Activated naive CD4-positive, alpha-beta T cell treated with anti-CD3 and anti-CD28 coated beads, Interleukin-2, amount 50 U/mL, for 24 hours (primary cell): Measurements from ENCODE around the gene DLX1.
"Not testable (repeated sequence)": the region's sequence is repeated elsewhere in the genome, so short reads cannot be mapped to it uniquely, and the experiment has no call there.

Experiments
- H3K27ac Mint-ChIP-seq: one replicate; pipeline ENCODE4 v1.8.0; 2021; ENCODE audit warnings: mild to moderate bottlenecking, mixed read lengths
- H3K27me3 Mint-ChIP-seq: one replicate; pipeline ENCODE4 v1.8.0; 2021; ENCODE audit warnings: mixed read lengths
- H3K36me3 Mint-ChIP-seq: one replicate; pipeline ENCODE4 v1.8.0; 2021; ENCODE audit warnings: mixed read lengths
- H3K4me1 Mint-ChIP-seq: one replicate; pipeline ENCODE4 v1.8.0; 2021; ENCODE audit warnings: mixed read lengths
- H3K4me3 Mint-ChIP-seq: one replicate; pipeline ENCODE4 v1.8.0; 2021; ENCODE audit warnings: mild to moderate bottlenecking, mixed read lengths
- H3K9me3 Mint-ChIP-seq: one replicate; pipeline ENCODE4 v1.8.0; 2021; ENCODE audit warnings: mixed read lengths

DLX1 gene

DNA sequence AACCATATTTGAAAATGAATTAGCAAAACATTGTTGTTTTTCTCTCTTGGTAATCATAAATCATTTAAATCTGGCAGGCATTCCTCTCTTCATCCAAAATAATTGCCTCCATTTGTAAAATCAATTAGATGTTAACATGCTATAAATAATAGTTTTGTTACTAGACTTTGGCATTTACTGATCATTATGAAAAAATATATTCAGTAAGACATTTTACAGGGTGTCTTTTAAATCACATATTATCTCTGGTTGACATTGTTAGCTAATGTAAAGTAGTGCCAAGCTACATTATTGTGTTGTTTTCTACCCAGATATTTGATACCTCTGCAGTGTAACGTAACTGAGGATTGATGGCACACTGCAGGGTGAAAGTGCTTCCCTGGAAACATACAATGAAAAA lies 31.8 kb upstream of the DLX1 start:
- H3K36me3 Mint-ChIP-seq = peaks cover 2% of the 10 kb centered on the region
- H3K27me3 Mint-ChIP-seq = no peaks in the 10 kb centered on the region
- H3K4me3 Mint-ChIP-seq = no peak overlapping the region
- no peaks in the 10 kb centered on the region for H3K9me3 Mint-ChIP-seq
- no peaks in the 10 kb centered on the region for H3K4me1 Mint-ChIP-seq
- H3K27ac Mint-ChIP-seq = no peak overlapping the region

GRCh38 chr2:172056293-172056692 lies 29.0 kb upstream of the DLX1 start:
- Mint-ChIP-seq H3K4me3 (no peak overlapping the region), H3K27ac (no peak overlapping the region)

GRCh38 chr2:172058660-172059059 lies 26.6 kb upstream of the DLX1 start:
- H3K9me3 Mint-ChIP-seq = no peaks in the 10 kb centered on the region
- no peaks in the 10 kb centered on the region for H3K27me3 Mint-ChIP-seq
- H3K4me3 Mint-ChIP-seq = no peak overlapping the region
- H3K4me1 Mint-ChIP-seq = no peaks in the 10 kb centered on the region
- peaks cover 15% of the 10 kb centered on the region for H3K36me3 Mint-ChIP-seq
- H3K27ac Mint-ChIP-seq = no peak overlapping the region

More at GRCh38 chr2:172056293-172056692, 29.0 kb upstream of the DLX1 start:
- H3K36me3 Mint-ChIP-seq = no peaks in the 10 kb centered on the region
- no peaks in the 10 kb centered on the region for H3K9me3 Mint-ChIP-seq
- H3K27me3 Mint-ChIP-seq = no peaks in the 10 kb centered on the region
- H3K4me1 Mint-ChIP-seq = no peaks in the 10 kb centered on the region

DNA sequence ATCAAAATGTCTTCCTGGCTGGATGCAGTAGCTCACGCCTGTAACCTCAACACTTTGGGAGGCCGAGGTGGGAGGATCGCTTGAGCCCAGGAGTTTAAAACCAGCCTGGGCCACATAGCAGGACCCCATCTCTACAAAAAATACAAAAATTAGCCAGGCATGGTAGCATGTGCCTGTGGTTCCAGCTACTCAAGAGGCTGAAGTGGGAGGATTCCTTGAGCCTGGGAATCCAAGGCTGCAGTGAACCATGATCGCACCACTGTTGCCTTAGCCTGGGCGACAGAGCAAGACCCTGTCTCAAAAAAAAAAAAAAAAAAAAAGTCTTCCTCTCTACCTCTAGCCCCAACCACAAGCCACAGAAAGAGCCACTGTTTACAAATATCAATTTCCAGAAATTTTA lies 25.2 kb upstream of the DLX1 start:
- not testable (repeated sequence) for H3K4me3 Mint-ChIP-seq, H3K27ac Mint-ChIP-seq, H3K9me3 Mint-ChIP-seq, H3K4me1 Mint-ChIP-seq, H3K27me3 Mint-ChIP-seq
- peaks cover 18% of the 10 kb centered on the region for H3K36me3 Mint-ChIP-seq

DNA sequence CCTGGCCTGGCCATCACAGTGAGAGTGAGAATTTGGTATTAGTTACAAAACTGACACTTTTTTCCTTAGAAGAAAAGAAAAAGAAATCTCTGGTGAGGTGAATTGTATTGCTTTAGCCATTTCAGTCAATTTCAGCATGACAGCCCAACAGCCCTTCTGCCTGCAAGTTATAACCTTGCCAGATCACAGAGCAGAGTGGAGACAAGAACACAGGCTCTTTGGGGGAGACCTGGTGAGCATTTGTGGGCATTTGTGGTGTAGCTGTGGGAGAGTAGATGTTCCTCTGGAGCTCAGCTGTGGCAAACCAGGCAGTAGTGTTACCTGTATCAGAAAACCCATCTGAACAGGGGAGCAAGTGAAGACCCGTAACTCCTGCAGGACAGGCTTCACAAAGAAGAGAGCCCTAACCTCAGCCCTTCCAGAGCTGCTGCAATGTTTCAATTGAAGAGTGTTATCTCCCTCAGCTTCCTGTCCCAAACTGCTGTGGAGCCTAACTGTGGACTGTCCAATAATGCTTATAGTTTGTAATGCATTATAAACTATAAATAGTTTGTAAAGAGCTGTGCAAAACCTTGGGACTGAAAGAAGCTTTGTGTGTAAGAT lies 22.8 kb upstream of the DLX1 start:
- Mint-ChIP-seq H3K9me3 (no peaks in the 10 kb centered on the region), H3K36me3 (peaks cover 23% of the 10 kb centered on the region), H3K27ac (no peak overlapping the region), H3K4me3 (no peak overlapping the region), H3K27me3 (no peaks in the 10 kb centered on the region), H3K4me1 (no peaks in the 10 kb centered on the region)

GRCh38 chr2:172063446-172063845 lies 21.9 kb upstream of the DLX1 start:
- no peaks in the 10 kb centered on the region for H3K9me3 Mint-ChIP-seq
- H3K27me3 Mint-ChIP-seq = no peaks in the 10 kb centered on the region
- H3K4me1 Mint-ChIP-seq = no peaks in the 10 kb centered on the region
- peaks cover 24% of the 10 kb centered on the region for H3K36me3 Mint-ChIP-seq
- no peak overlapping the region for H3K4me3 Mint-ChIP-seq
- H3K27ac Mint-ChIP-seq = peak overlapping the region; percentile 32

DNA sequence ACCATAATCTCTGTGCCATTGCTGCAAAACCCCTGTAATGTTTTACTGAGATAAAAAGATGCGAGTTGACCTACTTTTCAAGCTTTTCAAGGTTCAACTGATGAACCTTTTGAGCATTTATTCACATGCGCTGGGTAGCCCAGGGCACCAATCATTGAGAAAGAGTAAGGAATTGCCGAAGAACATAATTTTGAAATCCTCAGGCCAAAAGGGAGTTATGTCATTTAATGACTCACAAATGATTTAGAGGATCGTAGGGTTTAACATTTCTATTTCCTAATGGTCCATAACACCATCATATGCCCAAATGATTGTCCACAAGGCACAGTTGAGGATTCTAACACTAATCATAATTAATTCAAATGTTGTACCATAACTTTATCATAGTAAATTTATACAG lies 20.2 kb upstream of the DLX1 start:
- H3K36me3 Mint-ChIP-seq = peaks cover 26% of the 10 kb centered on the region
- H3K27ac Mint-ChIP-seq = no peak overlapping the region
- no peaks in the 10 kb centered on the region for H3K9me3 Mint-ChIP-seq
- H3K4me1 Mint-ChIP-seq = no peaks in the 10 kb centered on the region
- no peak overlapping the region for H3K4me3 Mint-ChIP-seq
- no peaks in the 10 kb centered on the region for H3K27me3 Mint-ChIP-seq

DNA sequence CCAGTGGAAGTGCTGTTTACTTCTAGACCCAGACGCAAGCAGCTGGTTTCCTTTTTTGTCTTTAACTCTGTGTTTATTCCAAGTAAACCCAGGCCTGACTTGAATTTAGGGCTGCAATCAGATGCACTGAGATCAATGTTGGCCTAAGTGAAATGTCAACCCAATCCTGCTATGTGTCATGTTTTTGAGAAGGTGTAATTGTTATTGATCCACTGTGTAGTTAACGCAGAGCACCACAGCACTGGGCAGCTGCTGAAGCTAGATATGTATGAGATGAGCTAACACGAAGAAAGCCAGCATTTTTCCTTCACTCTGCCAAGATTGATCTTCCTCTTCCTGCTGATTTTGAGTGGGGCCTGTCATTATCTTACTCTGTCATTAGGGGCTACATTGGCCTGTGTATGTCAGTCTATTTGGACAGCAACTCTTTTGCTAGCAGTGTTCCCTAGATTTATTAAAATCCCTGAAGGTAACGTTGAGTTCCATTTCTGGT lies 18.9 kb upstream of the DLX1 start:
- Mint-ChIP-seq H3K4me1 (no peaks in the 10 kb centered on the region), H3K9me3 (no peaks in the 10 kb centered on the region), H3K27me3 (peaks cover 1% of the 10 kb centered on the region), H3K27ac (no peak overlapping the region), H3K4me3 (no peak overlapping the region), H3K36me3 (peaks cover 28% of the 10 kb centered on the region)

GRCh38 chr2:172067905-172068304 lies 17.4 kb upstream of the DLX1 start:
- not testable (repeated sequence) for H3K27ac Mint-ChIP-seq, H3K4me1 Mint-ChIP-seq, H3K4me3 Mint-ChIP-seq, H3K27me3 Mint-ChIP-seq, H3K9me3 Mint-ChIP-seq
- peaks cover 27% of the 10 kb centered on the region for H3K36me3 Mint-ChIP-seq

GRCh38 chr2:172070936-172071335 lies 14.4 kb upstream of the DLX1 start:
- Mint-ChIP-seq H3K9me3 (no peaks in the 10 kb centered on the region), H3K27ac (no peak overlapping the region), H3K4me1 (no peaks in the 10 kb centered on the region), H3K36me3 (peaks cover 23% of the 10 kb centered on the region), H3K27me3 (peaks cover 12% of the 10 kb centered on the region), H3K4me3 (no peak overlapping the region)

- Mint-ChIP-seq H3K27ac (no peak overlapping the region), H3K9me3 (no peaks in the 10 kb centered on the region), H3K36me3 (peaks cover 22% of the 10 kb centered on the region), H3K27me3 (peaks cover 15% of the 10 kb centered on the region), H3K4me3 (no peak overlapping the region), H3K4me1 (no peaks in the 10 kb centered on the region)
Observed at GRCh38 chr2:172072303-172072702, 13.0 kb upstream of the DLX1 start.

- no peak overlapping the region for H3K4me3 Mint-ChIP-seq
- no peaks in the 10 kb centered on the region for H3K9me3 Mint-ChIP-seq
- H3K27ac Mint-ChIP-seq = no peak overlapping the region
- H3K4me1 Mint-ChIP-seq = no peaks in the 10 kb centered on the region
- H3K36me3 Mint-ChIP-seq = peaks cover 20% of the 10 kb centered on the region
- H3K27me3 Mint-ChIP-seq = peaks cover 15% of the 10 kb centered on the region
Observed at GRCh38 chr2:172072706-172073105, 12.6 kb upstream of the DLX1 start.

DNA sequence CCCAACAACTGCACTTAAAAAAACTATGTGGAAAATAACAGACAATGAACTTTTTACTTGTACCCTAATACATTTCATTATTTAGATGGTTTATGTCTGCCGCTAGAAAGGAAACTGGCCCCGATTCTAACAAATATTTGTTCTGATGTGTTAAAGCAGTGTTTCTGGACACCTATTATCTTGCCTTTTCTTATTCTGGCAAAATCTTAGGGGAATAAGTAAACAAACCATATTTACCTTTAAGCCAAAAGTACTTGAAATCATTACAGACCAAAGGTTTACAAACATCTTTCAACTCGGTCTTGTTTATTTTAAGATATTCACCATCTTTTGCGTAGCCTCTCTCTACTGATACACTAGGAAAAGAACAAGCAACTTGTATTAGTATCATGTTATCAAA lies 11.8 kb upstream of the DLX1 start:
- H3K4me3 Mint-ChIP-seq = no peak overlapping the region
- no peaks in the 10 kb centered on the region for H3K4me1 Mint-ChIP-seq
- peaks cover 20% of the 10 kb centered on the region for H3K36me3 Mint-ChIP-seq
- peaks cover 15% of the 10 kb centered on the region for H3K27me3 Mint-ChIP-seq
- H3K9me3 Mint-ChIP-seq = no peaks in the 10 kb centered on the region
- no peak overlapping the region for H3K27ac Mint-ChIP-seq

- Mint-ChIP-seq H3K4me1 (no peaks in the 10 kb centered on the region), H3K9me3 (no peaks in the 10 kb centered on the region), H3K4me3 (no peak overlapping the region), H3K27ac (no peak overlapping the region), H3K27me3 (peaks cover 19% of the 10 kb centered on the region), H3K36me3 (peaks cover 18% of the 10 kb centered on the region)
Observed at GRCh38 chr2:172074254-172074653, 11.1 kb upstream of the DLX1 start.

GRCh38 chr2:172079416-172079815 lies 5.9 kb upstream of the DLX1 start:
- Mint-ChIP-seq H3K27ac (no peak overlapping the region), H3K4me1 (peaks cover 11% of the 10 kb centered on the region), H3K27me3 (peaks cover 49% of the 10 kb centered on the region), H3K9me3 (no peaks in the 10 kb centered on the region), H3K36me3 (peaks cover 3% of the 10 kb centered on the region), H3K4me3 (no peak overlapping the region)

GRCh38 chr2:172079838-172080640 lies 5.3 kb upstream of the DLX1 start:
- H3K27me3 Mint-ChIP-seq = peaks cover 48% of the 10 kb centered on the region
- peak overlapping the region; percentile 2 for H3K4me3 Mint-ChIP-seq
- H3K9me3 Mint-ChIP-seq = no peaks in the 10 kb centered on the region
- H3K4me1 Mint-ChIP-seq = peaks cover 15% of the 10 kb centered on the region
- peaks cover 3% of the 10 kb centered on the region for H3K36me3 Mint-ChIP-seq
- H3K27ac Mint-ChIP-seq = peak overlapping the region; percentile 79
